Measurements from ENCODE around the gene RESF1. TPM values are rescaled to one million over a fixed set of nuclear protein-coding genes. Genes with fewer than 3 reads are reported as not detected.

Gene RESF1
- total RNA-seq, 3 donors from 2014 or later: 41.5 to 47.3 (median 46.8) TPM

GRCh38 chr12:31991146-31991545 is 31.9 kb downstream of the RESF1 start:
- intact Hi-C loops (cut with DNase I, micrococcal nuclease): no loop called here
- Histone ChIP-seq H3K36me3 (ENCODE audit: low read depth) (no peaks in the 10 kb centered on the region), H3K9me3 (no peaks in the 10 kb centered on the region), H3K4me1 (ENCODE audit: low read depth) (no peaks in the 10 kb centered on the region), H3K4me3 (no peak overlapping the region)
- TF ChIP-seq CTCF (IDR thresholded peaks at IDR 0.05): no peak
- ATAC-seq (no peak), DNase-seq (no peak)

- intact Hi-C loops (cut with DNase I, micrococcal nuclease): no loop called here
- Histone ChIP-seq H3K4me1 (ENCODE audit: low read depth) (no peaks in the 10 kb centered on the region), H3K4me3 (no peak overlapping the region), H3K9me3 (no peaks in the 10 kb centered on the region), H3K36me3 (ENCODE audit: low read depth) (peaks cover 1% of the 10 kb centered on the region)
- ATAC-seq (no peak), DNase-seq (no peak)
- no peak for TF ChIP-seq CTCF (IDR thresholded peaks at IDR 0.05)
These were observed 32.6 kb downstream of the RESF1 start for GRCh38 chr12:31991815-31992214.

- no peaks in the 10 kb centered on the region for H3K4me1 ChIP-seq (ENCODE audit: low read depth)
- no peak for DNase-seq
- intact Hi-C loops (cut with DNase I, micrococcal nuclease): no loop called here
- ATAC-seq: no peak
- peaks cover 6% of the 10 kb centered on the region for H3K36me3 ChIP-seq (ENCODE audit: low read depth)
- no peak overlapping the region for H3K4me3 ChIP-seq
- TF ChIP-seq CTCF (IDR thresholded peaks at IDR 0.05): no peak
- no peaks in the 10 kb centered on the region for H3K9me3 ChIP-seq
These were observed 40.5 kb downstream of the RESF1 start for GRCh38 chr12:31999692-32000091.

GRCh38 chr12:32000373-32001005 is 41.3 kb downstream of the RESF1 start:
- DNase-seq (no peak), ATAC-seq (no peak)
- peaks cover 6% of the 10 kb centered on the region for H3K36me3 ChIP-seq (ENCODE audit: low read depth)
- TF ChIP-seq CTCF (IDR thresholded peaks at IDR 0.05): no peak
- no peaks in the 10 kb centered on the region for H3K9me3 ChIP-seq
- no peak overlapping the region for H3K4me3 ChIP-seq
- intact Hi-C loops (cut with DNase I, micrococcal nuclease): no loop called here
- H3K4me1 ChIP-seq (ENCODE audit: low read depth): no peaks in the 10 kb centered on the region

- intact Hi-C loops (cut with DNase I, micrococcal nuclease): no loop called here
- TF ChIP-seq CTCF (IDR thresholded peaks at IDR 0.05): no peak
- Histone ChIP-seq H3K36me3 (ENCODE audit: low read depth) (peaks cover under 1% of the 10 kb centered on the region), H3K4me3 (no peak overlapping the region), H3K9me3 (no peaks in the 10 kb centered on the region), H3K4me1 (ENCODE audit: low read depth) (no peaks in the 10 kb centered on the region)
- ATAC-seq: no peak
- DNase-seq: no peak
These were observed 43.8 kb downstream of the RESF1 start for GRCh38 chr12:32002848-32003493.
